HG02938 (cell line): ENCODE measurements around the gene EFCAB7.
A peak's percentile ranks its signal among the peaks of the same experiment; 100 is the strongest.

ENCODE experiments used
- ATAC-seq: cut with Tn5 transposase; IDR thresholded peaks from one replicate; pipeline ENCODE4 v1.9.1; 2021; ENCODE audit warnings: mild to moderate bottlenecking, moderate library complexity; ENCODE audit not compliant: unreplicated experiment

The EFCAB7 gene

DNA sequence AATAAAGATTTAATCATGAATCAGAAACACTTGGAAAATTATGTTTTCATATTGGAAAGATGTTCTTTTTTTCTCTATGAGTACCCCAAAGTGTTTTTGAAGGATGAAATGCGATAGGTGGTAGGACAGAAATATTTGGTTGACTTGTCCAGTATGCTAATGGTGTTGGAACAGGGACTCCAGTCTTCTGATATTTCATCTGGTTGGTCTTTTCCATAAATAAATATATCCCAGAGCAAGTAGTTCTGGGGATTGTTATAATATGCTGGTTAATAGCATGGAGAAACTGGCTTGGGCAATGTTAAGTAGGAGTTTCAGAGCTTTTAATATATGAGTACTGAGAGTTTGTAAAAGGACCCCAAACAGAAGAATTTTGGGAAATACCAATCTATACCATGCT, 78.6 kb downstream of the EFCAB7 start:
- no peak for ATAC-seq

DNA sequence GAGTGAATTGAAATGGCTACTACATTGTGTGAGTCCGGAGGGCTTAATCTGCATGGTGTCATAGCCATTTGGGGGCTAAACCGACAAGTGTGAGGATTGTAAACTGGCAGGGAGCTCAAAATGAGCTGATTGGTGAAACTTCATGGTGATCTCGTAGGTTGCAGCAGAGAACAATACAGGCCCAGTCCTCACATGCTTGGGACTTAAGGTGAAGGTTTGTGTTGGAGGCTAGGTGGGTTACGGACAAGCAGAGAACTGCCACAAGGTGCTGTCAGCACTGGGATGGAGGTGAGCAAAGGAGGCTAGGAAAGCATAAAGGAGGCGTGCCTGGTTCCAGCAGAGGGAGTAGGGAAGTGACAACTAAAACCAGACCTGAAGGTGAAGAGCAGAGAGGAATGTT, 79.3 kb downstream of the EFCAB7 start:
- ATAC-seq, result no peak

DNA sequence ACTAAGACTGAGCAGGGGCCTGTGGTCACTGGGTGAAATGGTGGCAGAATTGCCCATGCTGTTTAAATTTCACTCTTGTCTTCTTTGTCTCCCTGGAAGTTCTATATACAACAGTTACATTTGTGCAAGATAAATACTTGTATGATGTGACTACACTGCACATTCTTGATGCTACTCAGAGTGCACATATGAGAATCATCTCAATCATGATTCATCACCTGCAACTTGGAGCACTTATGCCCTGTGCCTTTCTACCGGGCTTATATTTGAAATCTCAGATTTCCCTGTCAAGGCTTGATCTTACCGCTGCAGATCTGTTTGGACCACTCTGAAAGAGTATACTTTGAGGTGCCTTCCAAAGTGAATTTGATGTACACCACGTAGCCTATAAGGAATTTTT, 80.5 kb downstream of the EFCAB7 start:
- no peak for ATAC-seq

DNA sequence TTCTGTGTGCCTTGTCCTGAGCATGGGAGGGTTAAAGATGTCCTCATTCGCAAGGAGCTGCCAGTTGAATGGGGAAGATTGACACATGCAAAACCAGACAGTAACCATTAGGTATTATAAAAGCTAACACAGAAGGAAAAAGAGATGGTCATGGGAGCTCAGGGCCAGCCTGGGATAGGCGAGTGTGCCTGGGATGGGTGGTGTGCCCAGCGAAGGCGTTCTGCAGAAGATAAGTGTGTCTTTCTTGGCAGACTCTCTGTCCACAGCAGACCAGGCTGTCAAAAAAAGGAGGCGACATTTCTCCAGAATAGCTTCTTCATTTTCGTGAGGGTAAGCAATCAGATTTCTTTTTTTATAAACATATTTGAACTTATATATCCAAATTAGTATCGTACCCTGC, 84.0 kb downstream of the EFCAB7 start:
- ATAC-seq, result no peak

DNA sequence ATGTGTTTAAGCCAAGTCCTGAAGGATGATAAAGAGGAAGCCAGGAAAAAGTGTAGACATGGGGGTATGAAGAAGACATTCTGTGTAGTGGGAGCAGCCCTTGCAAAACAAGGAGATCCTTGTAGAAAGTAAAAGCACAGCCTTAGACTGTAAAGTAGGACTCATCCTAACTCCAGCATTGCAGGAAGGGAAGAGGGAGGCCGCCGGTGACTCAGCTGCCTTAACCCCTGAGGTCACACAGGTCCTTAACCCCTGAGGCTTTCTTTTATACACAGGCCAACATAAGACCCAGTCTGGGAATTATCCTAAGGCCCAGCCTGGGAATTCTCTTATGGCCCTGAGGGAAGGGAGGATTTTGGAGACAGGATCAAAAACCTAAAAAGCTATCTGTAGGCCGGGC, 87.9 kb downstream of the EFCAB7 start:
- no peak for ATAC-seq

DNA sequence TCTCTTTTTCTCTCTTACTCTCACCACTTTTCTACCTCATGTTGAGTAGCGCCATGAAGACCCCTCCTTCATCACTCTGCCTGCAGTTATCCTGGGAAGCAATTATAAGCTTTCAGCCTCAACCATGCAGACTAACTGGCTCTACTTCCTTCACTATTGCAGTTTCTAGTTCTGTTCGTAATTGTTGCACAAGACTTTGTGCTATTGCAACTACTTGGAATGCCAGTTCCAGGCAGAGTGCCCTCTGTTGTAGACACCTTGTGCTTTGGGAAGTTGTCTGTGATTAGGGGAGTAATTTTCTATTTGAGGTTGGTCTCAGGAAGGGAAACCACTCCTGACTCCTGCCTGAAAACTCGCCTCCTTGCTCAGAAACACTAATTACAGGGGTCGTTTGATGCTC, 89.2 kb downstream of the EFCAB7 start:
- ATAC-seq, result no peak

DNA sequence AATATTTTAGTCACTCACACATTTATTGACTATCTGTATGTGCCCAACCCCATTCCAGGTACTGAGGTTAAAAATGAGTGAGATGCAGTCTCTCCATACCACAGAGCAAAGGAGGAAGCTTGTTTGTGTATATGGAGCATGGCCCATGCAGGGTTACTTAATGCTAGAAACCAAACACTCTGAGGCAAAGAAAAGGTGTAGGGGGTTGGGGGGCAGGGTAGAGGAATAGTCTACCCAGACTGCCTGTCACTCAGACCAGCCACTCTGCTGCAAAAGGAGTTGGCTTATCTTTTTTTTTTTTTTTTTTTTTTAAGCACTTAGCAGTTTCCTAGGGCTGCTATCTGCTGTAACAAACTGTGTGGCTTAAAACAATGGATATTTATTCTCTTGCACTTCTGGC, 89.6 kb downstream of the EFCAB7 start:
- ATAC-seq, result no peak

DNA sequence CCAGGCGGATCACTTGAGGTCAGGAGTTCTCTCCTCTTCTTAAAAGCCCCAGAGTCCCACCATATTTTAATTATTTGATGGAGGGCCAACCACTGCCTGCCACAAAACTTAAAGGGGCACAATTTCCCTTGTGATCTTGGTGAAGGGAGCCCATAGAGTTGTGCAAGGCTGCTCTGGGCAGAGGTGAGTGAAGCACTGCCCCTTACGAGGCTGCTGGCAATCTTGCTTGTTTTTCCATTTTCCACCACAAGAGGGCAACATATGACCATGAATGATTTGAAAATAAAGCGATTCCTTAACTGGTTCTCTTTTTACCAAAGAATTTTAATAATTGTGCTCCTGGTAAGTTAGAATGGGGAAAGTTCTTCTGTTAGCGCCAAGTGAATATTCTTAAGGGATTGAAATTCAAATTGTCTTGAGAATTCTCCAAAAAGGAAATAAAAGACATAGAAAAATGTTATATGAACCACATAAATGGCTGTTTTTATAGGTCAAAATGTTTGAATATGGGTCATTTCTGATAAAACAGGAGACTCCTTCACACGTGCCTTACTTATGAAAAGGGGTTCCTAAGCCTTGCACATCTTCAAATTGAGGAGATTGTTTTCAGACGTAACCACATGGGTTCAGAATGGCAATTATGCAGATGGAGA, 92.6 kb downstream of the EFCAB7 start:
- peak; percentile 84 for ATAC-seq

DNA sequence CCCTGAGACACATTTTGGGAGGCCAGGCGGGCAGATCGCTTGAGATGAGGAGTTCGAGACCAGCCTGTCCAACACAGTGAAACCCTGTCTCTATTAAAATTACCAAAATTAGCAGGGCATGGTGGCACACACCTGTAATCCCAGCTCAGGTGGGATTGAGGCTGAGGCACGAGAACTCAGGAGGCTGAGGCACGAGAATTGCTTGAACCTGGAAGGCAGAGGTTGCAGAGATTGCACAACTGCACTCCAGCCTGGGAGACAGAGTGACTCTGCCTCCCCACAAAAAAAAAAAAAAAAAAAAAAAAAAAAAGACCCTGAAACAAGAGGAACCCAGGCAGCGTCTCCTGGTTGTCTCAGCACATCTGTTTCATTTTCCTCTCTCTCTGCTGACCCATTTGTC, 94.1 kb downstream of the EFCAB7 start:
- no peak for ATAC-seq

DNA sequence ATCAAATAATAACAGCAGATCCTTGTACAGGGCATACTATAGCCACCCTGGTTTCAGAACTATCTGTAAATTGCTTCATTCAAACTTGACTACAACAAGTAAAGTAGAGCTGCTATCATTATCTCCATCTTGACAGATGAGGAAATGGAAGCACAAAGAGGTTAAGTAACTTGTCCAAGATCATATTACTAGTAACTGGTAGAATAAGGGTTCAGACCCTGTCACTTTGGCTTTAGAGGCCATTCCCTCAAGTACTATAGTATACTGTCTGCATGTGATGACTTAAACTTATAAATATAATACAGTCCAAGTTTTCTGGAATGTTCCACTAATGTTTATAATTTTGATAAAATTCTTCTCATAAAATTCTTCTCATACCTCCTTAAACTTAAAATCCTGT, 94.7 kb downstream of the EFCAB7 start:
- ATAC-seq, result no peak

DNA sequence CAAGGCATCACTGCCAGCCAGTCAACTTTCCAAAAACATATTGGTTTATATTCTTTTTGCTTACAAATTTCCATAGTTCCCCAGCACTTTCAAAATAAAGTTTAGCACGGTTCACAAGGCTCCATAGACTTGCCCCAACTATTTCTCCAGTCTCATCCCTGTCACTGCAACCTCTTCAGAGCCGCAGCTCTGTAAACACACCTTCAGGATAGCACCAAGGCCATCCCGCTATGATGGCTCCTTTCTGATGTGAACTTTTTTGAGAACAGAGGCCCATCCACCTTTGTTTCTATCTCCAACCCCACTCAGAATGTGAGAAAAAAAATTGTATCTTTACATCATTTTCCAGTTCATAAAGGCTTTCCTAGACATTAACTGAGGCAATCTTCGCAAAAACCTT, 96.2 kb downstream of the EFCAB7 start:
- ATAC-seq, result no peak

DNA sequence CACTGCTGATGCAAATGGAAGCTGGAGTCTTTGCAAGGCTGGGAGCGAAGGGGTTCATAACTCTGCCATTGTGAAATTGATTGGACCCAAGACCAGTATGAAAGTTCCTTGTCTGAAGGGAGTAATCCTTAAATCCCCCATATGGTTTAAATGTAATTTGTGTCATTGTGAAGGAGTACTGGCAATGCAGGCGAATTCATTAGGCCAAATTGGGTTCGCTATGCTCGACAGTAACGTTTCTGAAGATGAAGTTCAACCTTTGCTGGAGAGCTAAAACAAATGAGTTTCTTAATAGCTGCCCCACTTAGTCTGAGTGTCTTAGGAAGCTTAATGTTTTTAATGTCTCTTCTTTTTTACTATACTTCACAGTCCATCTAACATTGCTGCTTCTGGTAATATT, 97.3 kb downstream of the EFCAB7 start:
- ATAC-seq, result no peak

DNA sequence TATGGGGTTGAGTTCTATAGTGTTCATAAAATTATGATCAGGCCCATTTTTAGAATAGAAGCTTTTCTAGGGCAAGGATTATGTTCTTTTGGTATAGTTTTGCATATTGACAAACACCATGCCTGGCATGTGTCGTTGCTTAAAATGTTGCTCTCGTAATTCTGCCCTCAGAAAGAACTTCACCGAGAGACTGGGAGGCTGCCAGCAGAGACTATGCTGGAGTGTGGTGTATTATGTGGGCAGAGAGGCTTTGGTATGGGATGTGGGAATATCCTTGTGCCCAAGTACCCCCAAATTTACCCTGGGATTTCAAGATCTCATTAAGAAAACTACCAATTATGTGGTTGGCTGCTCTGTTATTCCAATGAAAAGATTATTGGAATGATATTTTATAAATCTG, 97.8 kb downstream of the EFCAB7 start:
- ATAC-seq, result no peak

DNA sequence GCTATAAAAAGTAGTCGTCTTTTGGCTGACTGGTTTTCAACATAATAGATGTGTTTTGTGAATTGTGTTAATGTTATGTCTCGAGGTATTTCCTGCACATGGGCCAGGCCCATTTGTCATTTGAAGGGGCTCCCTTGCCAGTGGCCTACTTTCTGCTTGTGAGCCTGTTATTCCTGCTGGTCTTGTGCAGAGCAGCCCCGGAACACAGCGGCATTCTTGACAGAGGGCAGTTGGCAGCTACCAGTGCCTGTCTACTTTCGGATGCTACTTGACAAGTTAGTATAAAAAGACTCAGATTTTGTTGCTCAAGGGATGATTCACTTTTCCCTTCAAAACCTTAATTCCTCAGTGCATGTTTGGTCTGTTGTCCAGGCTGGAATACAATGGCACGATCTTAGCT, 98.4 kb downstream of the EFCAB7 start:
- ATAC-seq, result no peak
